Neutrophil (primary cell): ENCODE data around the gene KLF7.

Experiments
- H3K27ac ChIP-seq: fragments of 200-600 bp; sonication (generic); 2 replicates; pipeline ENCODE4 v1.5.1; 2016; ENCODE audit warnings: mild to moderate bottlenecking, moderate library complexity
- H3K27me3 ChIP-seq: fragments of 200-600 bp; sonication (generic); 2 replicates; pipeline ENCODE4 v1.6.0; 2016; ENCODE audit warnings: mild to moderate bottlenecking
- H3K36me3 ChIP-seq: fragments of 200-600 bp; sonication (generic); 2 replicates; pipeline ENCODE4 v1.5.1; 2017
- H3K4me1 ChIP-seq, 2 experiments: fragments of 200-600 bp in 1 of 2; sonication (generic) in 1 of 2; 1 replicate in 1 of 2; 2 replicates in 1 of 2; pipeline versions ENCODE4 v1.5.1 to v1.6.1; 2013 to 2016; ENCODE audit warnings: low read depth in 1 of 2, low read length in 1 of 2, mild to moderate bottlenecking in 1 of 2, moderate library complexity in 1 of 2; ENCODE audit not compliant: control insufficient read depth in 1 of 2, insufficient read depth in 1 of 2
- H3K4me3 ChIP-seq, 2 experiments: fragments of 200-600 bp in 1 of 2; sonication (generic) in 1 of 2; 1 replicate in 1 of 2; 2 replicates in 1 of 2; pipeline ENCODE4 v1.5.1; 2013 to 2016; ENCODE audit warnings: low read depth in 1 of 2, low read length in 1 of 2, mild to moderate bottlenecking in 1 of 2, moderate library complexity in 1 of 2
- H3K9me3 ChIP-seq: fragments of 200-600 bp; sonication (generic); 2 replicates; pipeline ENCODE4 v1.5.1; 2016
- CTCF ChIP-seq: fragments of 200-600 bp; sonication (generic); IDR thresholded peaks from 2 replicates; pipeline ENCODE4 v1.5.1; 2016; ENCODE audit warnings: antibody characterized with exemption

The KLF7 gene

GRCh38 chr2:207049122-207049521 is 116.6 kb downstream of the KLF7 start:
- Histone ChIP-seq H3K4me1 (peaks cover 8 to 12% of the 10 kb centered on the region in 2 experiments), H3K27ac (no peak overlapping the region), H3K27me3 (no peaks in the 10 kb centered on the region), H3K4me3 (no peak overlapping the region), H3K36me3 (no peaks in the 10 kb centered on the region), H3K9me3 (no peaks in the 10 kb centered on the region)
- TF ChIP-seq CTCF = no peak

- peaks cover 8 to 12% of the 10 kb centered on the region in 2 experiments for H3K4me1 ChIP-seq
- H3K27me3 ChIP-seq = no peaks in the 10 kb centered on the region
- no peak overlapping the region for H3K27ac ChIP-seq
- no peak for TF ChIP-seq CTCF
- no peaks in the 10 kb centered on the region for H3K9me3 ChIP-seq
- H3K4me3 ChIP-seq = no peak overlapping the region
- no peaks in the 10 kb centered on the region for H3K36me3 ChIP-seq
Measured at GRCh38 chr2:207048416-207048815, 117.3 kb downstream of the KLF7 start.

GRCh38 chr2:207046724-207047123 is 119.0 kb downstream of the KLF7 start:
- H3K27me3 ChIP-seq = no peaks in the 10 kb centered on the region
- H3K27ac ChIP-seq = peak overlapping the region; percentile 19
- H3K4me1 ChIP-seq = peaks cover 8 to 12% of the 10 kb centered on the region in 2 experiments
- H3K4me3 ChIP-seq = no peak overlapping the region
- TF ChIP-seq CTCF = no peak
- H3K9me3 ChIP-seq = no peaks in the 10 kb centered on the region
- no peaks in the 10 kb centered on the region for H3K36me3 ChIP-seq

- Histone ChIP-seq H3K27ac (no peak overlapping the region), H3K9me3 (no peaks in the 10 kb centered on the region), H3K36me3 (no peaks in the 10 kb centered on the region), H3K4me1 (peaks cover 8 to 12% of the 10 kb centered on the region in 2 experiments), H3K27me3 (peaks cover 9% of the 10 kb centered on the region), H3K4me3 (no peak overlapping the region)
- no peak for TF ChIP-seq CTCF
Measured at GRCh38 chr2:207045531-207045930, 120.2 kb downstream of the KLF7 start.

GRCh38 chr2:207044379-207045362 is 121.1 kb downstream of the KLF7 start:
- Histone ChIP-seq H3K27me3 (peaks cover 15% of the 10 kb centered on the region), H3K4me3 (no peak overlapping the region), H3K4me1 (peaks cover 8 to 12% of the 10 kb centered on the region in 2 experiments), H3K27ac (no peak overlapping the region), H3K36me3 (no peaks in the 10 kb centered on the region), H3K9me3 (no peaks in the 10 kb centered on the region)
- TF ChIP-seq CTCF = no peak
